Activated effector memory CD4-positive, alpha-beta T cell treated with Interleukin-2 at 50 U/mL for 16 hours (primary cell): ENCODE measurements around the gene CLIC5.
A peak's percentile ranks its signal among the peaks of the same experiment; 100 is the strongest.
"Not testable (repeated sequence)": the region's sequence is repeated elsewhere in the genome, so short reads cannot be mapped to it uniquely, and the experiment has no call there.

ENCODE experiments used
- DNase-seq: peaks from one replicate; pipeline ENCODE4 v3.0.0-alpha.2; 2020

Gene CLIC5

DNA sequence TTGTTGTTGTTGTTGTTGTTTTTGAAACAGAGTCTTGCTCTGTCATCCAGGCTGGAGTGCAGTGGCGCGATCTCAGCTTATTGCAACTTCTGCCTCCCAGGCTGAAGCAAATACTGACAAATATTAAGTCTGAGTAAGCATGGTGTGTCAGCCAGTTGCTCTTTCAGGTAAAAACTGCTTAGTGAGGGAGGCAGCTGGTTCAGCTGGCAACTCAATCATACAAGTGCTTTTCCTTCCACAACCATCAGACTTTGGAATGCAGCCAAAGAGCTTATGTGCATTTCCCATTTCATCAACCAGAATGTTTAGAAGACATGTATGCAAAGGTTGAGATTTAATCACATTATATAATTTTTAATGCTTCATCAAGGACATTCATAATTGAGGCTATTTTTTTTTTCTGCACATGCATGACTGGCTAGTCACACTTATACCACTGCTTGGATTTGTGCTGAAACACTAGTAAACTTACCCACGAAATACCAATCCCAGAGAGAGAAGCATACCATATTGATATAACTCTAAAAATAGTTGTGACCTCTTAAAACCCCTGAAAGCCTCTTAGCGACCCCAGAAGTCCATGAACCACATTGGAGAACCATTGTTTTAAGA is 56.0 kb downstream of the CLIC5 start:
- no peak for DNase-seq

DNA sequence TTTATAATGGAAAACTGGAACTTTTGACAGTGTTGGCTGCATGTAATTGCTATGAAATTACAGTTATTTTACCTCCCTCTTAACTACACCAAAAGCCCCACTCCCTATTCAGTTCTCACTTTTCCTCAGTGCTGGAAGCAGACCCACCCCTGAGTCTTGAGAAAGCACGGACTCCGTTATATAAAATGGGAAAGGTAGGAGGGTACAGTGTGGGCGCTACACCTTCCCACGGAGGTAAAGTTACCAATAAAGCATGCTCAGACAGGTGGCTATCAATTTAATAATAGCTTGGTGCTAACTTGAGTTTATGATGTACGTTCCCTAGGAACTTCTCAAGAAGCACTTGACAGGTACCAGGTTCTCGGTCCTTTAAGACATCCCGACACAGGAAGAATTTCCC is 59.0 kb downstream of the CLIC5 start:
- DNase-seq, result no peak

DNA sequence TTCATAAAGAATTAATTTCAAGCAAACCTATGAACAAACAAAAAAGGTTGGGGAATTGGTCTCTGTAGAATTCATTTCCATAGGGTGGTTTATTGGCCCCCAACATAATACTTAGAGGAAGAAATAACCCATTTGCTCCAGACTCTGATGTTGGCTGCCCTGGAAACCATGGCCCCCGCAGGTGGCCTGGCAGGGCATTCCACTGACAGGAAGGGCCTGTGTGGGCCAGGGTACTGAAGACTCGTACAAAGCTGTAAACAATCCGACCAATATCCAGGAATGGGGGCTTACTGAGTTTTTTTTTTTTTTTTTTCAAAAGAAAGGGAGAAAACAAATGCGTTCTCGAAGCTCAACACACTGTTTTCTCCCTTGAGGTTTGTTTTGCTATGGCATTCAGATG is 59.5 kb downstream of the CLIC5 start:
- no peak for DNase-seq

DNA sequence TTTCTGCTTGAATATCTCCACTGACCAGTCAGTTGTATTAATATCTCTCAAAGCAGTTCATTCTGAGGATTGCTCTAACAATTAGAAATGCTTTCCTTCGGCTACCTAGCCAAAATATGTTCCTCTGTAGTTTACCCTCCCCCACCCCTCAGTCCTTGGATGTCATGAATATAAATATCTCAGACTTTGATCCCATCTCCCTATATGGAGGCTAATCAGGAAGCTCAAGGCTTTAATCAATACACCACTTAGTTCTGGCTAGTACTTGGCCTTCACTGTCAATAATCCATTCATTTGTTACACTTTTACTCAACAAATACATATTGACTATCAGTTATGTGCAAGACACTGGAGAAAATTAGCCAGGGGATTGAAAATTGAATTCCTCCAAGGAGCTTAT is 60.1 kb downstream of the CLIC5 start:
- no peak for DNase-seq

DNA sequence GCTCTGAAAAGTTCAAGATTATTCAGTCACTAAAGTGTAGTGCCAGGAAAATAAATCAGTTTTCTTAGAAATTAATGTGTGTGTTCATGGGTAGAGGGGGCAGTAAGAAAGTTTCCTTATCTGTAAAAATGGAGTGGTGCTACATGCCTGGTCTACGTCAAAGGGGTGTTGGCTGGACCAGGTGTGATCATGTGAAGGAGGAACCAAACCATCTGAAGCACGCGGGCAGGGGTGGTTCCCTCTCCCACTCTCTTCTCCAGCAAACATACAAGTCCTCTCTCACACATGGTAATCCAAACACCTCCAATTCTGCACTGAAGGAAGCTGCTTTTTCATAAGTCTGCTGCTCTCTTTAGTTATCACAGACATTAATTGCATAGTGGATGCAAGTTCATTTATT is 63.1 kb downstream of the CLIC5 start:
- no peak for DNase-seq

DNA sequence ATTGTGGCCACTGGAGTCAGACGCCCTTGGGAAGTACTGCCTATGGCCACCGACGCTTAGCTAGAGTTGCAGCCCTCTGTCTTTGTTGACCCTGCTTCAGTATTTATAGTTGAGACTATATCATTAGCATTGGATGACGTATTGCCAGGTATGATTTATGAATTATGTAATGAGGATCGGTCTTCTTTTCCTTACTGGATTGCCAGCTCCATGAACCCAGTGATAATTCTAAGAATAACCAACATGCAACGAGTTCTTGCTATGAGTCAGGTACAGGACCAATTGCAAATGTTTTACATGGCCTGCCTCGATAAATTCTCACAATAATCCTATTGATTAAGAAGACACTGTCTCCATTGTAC is 63.5 kb downstream of the CLIC5 start:
- no peak for DNase-seq

DNA sequence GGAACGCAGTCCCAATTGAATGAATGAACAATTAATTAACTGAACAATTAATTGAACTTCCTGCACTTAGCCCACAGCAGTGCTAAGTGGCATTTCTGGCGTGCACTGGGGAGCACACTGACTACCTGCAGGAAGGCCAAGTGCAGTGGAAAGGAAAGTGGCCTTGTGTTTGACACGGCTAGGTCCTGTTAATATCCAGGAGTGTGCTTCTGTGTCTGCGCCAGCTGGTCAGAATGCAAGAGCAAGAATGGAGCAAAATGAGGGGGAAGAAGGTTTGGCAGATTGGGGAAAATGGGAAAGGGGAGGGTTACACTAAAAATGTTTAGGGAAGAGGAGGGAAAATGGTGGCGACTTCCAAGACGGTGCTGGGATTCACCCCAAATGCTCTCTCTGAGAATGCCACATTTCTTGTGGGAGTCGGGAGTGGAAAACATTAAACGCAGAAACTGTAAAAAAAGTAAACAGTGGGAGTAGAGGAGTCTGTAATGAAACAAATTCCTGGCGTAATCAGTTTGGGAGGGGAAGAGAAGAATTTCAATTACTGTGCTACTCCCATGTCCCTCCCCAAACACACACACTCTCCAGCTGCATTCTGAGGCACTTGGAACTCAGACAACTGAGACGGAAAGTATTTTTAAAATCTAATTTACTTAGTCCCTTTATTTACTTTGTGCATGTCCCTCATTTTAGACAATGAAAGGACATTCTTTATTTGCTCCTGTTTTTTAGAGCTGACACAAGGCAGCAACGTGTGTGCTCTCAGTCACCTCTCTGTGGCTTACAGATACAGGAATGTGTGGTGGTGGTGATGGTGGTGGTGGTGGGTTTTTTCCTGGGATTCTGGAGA is 64.1 kb downstream of the CLIC5 start:
- DNase-seq, result no peak

DNA sequence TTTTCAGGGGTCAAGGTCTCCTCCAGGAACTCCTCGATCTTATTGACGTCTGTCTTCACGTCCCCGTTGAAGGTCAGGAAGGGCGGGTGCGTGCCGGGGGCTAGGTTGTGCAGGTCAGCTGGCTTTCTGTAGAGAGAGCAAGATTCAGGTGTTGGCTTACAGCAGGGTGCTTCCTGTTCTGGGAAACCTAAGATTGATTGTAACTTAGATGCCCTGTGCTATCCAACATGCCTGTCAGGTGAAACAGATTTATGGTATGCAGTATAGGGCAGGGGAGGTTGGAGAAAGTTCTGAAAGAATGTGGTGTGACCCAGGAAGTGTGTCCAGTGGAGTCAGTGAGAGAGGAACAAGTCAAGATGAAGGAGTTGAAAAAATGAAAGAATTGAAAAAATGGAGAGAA is 66.4 kb downstream of the CLIC5 start:
- DNase-seq, result no peak

DNA sequence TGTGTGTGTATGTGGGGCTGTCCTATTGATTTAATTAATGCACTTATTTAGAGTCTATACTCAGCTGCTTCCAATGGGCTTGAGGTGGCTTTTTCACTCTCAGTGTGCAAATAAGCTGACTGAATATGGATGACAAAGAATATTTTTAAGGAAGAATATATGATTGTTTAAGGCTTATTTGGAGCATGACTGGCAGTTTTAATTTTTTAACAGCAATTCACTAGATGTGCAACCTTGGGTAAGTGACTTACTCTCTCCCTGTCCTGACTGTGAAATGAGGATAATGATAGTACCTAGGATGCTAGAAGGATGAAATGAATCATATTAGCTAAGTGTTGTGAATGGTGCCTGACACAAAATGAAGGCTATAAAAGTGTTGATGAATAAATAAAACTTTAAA is 67.9 kb downstream of the CLIC5 start:
- no peak for DNase-seq

DNA sequence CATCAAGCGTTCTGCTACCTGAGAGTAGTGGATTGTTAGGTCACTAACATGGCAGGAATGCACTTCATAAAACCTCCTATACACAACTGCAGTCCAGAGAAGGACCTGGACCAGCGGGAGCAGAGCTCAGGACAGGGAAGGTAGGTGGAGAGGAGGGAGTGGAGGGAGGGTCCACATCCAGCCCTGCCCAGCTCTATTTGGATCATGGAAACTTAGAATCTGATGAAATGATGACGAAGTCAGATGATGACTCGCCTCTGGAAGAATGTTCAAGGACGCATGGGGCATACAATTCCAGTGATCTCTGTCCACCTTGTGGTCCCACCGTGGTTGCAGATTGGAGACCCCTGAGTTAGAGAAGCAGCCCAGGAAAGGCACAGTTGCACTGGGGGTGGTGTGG is 68.8 kb downstream of the CLIC5 start:
- DNase-seq, result no peak

DNA sequence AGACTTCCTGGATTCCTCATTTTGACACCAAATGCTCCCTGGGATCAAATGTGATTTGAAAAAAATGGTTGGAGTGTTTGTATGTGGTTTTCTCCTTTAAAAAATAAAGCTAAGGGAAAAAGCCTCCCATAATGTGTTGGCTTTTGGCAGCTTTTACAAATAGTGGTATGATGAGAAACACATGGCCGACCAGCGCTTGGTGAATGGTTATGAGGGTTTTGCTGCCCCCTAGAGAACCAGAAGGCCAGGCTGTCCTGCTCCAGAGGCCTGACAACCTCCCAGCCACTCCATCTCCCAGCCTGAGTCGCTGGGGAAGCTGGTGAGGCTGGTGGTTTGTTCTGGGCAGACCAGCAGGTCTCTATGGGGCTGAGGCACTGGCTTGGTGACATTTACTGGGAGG is 69.3 kb downstream of the CLIC5 start:
- no peak for DNase-seq

DNA sequence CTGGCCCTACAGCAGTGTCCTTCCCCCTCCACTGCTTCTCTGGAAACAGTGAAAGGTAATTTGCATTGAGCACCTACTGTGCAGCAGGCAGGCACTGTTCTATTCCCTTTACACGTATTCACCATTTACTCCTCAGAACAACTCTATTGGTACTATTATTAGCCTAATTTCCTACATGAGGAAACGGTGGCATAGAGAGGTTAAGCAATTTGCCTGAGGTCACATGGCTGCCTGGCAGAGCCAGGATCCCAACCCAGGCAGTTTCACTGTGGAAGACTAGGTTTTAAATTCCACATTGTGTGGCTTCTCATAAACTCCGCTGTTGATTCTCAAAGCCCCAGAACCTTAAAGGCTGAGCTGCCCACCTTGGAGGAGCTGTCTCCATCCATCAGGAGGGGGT is 72.7 kb downstream of the CLIC5 start:
- DNase-seq, result no peak

DNA sequence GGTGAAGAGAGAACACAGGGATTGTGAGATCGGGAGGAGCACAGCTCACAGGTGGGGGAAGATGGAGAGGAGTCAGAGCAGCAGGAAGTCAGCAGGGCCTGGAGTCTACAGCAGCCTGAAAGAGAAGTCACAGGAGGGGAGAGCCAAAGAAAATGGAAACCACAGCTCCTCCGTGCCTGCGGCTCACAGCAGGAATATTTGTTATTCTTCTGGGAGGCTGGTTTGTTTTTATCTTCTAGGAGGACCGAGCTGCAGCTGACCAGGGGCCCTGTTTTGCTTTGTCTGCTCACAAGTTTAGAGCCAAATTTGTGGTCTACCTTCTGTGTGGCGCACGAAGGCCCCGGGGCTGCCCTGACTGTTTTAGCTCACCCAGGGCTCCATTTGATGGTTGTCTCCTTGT is 81.8 kb downstream of the CLIC5 start:
- no peak for DNase-seq

DNA sequence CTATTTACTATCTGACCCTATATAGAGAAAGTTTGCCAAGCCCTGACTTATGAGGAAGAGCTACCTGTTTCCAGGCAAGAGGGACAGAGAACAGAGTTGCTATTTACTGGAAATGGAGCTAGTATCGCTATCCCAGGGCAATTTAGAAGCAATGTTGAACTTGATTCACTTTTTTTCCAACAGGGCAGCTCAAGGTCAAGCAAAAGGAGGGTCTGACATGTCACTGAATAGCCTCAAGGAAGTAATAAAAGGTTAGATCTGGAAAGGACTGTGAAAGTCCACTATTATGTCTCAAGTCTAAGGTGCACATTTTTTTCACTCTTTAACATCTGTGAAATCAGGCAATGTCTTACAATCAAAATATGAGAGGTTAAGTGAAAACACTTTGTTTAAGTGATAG is 84.4 kb downstream of the CLIC5 start:
- no peak for DNase-seq

DNA sequence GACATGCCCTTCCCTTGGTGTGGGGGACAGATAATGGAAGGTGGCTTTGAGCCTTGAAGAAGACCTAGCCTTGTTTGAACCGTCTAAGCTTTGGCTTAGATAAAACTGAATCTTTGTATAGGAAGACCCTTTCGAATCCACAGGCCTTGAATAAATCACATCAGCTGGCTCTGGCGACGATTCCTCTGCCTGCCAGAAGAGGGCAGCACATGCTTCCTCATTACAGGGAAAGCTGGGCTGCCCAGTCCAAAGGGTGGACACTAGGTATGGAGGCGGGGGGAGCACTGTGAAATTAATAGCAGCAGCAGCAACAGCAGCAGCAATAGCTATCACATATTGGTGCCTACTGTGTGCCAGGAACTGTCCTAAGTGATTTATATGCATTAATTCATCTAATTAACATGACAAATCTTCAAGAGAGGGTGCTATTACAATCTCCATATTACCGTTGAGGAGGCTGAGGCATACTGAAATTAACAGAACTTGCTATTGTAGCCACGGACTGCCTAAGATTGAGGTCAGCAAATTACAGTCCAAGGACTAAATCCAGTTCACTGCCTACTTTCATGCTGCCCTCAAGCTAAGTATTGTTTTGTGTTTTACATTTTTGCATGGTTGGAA is 85.1 kb downstream of the CLIC5 start:
- peak; percentile 39 for DNase-seq

DNA sequence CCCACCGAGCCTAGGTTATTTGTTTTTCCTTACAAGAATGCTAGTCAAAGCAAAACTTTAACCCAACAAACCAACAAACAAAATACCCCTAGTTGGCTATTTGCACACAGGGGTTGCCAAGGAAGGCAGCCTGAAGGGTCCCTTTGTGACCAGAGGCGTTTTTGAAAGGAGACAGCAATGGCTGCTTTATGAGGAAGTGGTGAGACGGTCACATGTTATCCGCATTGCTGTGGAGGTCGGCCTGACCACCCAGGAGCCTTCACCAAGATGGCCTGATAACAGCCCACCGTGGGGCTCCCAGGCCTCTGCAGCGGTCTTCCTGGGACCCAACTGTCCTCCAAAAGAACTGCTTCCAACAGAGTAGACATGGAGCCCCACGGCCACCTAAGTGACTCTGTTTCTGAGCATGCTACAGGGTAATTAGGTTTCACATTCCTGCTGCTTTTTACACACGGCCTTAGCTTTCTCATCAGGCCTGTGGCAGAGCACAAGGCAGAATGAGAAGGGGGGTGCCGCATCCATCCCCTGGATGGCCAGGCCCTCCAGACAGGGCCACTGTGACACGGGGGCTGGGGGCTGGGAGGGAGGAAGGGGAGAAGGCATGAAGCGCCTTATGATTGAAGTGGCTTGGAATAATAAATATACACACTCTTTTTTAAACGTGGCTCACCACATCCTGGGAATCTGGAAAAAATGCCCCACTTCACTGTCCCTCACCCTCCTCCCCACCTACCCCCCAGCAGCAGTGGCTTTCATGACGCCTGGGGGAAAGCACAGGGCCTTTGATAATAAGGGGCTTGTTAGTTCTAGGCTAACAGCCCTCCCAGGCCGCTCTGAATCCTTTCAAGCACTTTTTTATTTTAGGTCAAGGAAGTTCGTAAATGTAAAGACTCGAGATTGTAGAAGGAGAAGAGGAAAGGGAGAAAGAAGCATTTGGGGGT is 86.0 kb downstream of the CLIC5 start:
- DNase-seq, result no peak

DNA sequence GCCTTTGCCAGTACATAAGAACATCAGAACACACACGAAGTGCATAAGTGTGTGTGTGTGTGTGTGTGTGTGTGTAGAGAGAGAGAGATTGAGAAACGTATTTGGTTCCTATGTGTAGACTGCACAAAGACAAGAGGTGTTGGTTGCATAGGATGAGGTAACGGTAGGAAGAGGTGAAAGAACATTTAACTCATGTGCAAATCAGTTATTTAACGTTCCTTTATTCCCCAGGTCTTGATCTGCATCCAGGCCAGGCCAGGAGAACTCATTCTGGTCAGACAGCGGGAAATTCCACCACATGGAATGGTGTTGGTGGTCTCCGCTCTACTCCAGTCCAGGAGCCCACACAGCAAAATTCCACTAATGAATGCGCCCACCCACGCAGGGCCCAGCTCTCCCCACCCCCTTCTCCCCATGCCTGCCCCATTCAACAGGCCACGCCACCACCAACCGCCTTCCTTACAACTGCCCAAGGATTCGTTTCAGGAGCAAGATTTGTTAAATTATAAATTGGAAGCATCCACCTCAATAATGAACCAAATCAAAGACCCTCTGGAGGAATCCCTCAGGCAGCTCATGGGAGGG is 86.8 kb downstream of the CLIC5 start:
- DNase-seq, result no peak

DNA sequence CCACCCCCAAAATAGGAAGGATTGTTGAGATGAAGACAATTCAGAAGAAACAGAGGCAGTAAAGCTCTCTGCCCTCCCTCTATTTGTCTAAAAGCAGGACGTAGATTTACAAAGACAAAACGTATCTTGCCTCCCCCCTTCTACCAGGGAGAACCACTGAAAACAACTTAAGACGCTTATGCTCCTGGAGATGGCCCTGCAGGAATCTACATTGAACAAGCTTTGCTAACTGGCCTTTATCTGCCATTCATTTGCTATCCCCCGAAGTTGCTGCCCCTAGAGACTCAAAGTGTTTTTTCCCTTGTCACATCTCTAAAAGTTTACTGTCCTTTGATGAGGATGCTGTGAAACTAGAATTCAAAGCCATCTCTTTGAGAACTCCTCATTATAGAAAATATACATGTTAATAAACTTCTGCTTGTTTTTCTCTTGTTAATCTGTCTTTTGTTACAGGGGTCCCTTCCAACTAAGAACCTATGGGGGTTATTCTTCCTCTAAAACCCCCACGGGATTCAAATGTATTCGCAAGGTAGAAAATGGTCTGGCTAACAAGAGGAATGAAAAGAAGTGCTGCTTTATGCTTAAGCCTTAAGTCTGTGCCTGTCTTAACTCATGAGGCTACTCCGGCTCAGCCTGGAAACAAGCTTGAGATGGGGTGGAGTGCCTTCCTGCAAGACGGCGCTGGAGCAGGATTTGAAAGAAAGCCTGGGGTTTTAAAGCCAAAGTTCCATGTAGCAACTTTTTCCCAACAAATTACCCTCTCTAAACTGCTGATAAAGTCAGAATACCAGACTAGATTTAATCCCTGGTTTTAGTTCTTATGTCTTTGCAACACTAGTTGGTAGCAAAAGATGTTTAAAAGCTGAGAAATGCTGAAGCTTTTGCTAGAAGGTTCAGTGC is 88.0 kb downstream of the CLIC5 start:
- DNase-seq, result no peak

DNA sequence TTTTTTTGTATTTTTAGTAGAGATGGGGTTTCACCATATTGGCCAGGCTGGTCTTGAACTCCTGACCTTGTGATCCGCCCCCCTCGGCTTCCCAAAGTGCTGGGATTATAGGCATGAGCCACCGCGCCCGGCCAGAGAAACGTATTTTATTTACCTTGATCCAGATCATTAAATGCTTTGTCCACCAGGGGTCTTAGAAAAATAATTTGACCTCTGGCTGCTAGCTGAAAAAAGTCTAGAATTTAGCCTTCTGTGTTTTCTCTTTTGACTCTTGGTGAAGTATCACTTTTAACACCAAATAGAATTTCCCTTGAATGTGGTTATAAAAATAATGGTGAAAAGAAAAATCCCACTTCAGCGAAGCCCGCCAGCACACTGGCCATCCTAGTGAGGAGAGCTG is 89.2 kb downstream of the CLIC5 start:
- not testable (repeated sequence) for DNase-seq

DNA sequence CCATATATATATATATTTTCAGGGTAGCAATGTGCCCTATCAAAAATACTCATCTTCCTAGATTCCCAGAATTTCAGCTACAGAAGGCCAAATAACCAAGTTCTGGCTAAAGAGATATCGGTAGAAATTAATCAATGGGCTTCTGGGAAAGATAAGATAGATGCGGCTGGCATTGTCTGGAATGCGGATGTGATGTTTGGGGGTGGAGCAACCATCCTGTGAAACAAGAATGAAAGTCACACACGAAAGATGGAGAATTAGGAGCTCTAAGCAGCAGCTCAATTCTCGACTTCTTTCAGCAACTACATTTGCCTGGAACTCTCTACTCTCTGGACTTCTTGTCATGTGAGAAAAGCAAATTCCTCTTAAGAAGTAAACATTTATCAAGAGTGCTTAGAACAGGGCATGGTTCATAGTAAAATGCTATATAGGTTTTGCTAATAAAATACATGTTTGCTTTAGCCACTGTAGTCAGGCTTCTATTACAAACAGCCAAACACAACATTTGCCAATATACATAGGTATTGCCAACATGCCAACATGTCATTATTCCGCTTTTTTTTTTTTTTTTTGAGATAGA is 90.8 kb downstream of the CLIC5 start:
- no peak for DNase-seq

DNA sequence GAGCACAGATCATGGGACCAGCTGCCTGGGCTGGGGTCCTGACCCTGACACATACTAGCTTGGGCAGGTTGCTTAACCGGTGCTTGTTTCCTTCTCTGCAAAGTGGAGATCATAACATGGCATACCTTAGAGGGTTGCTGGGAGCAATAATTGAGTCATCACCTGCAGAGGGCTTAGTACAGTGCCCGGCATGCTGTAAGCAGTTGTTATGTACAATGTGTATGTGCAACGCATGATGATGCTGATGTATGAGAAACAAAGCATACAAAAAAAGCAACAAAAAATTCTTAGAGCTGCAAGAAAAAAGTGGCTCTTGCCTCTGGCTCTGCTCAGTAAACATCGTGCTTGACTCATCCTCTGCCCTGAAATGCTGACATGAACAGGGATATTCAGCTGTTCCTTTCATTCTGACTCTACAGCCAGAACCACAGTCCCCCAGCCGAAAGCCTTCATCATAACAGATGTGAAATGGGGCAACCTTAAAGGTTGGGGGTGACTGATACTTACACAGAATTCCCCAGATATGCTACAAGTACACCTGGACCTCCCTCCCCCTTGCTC is 91.7 kb downstream of the CLIC5 start:
- DNase-seq, result no peak
